IMR-90 (cell line): Measurements from ENCODE around the gene LYSMD4. TPM values are rescaled to one million over a fixed set of nuclear protein-coding genes. Genes with fewer than 3 reads are reported as not detected.

Source experiments
- ATAC-seq: fragments of 200-7000 bp; cut with Tn5 transposase; 2 replicates; pipeline ENCODE4 v1.9.1; 2020; ENCODE audit warnings: low read depth, mild to moderate bottlenecking, moderate library complexity
- BruUV-seq: library from RNA; stranded (reverse); fragments of 400-500 nt; replicated peaks from 2 replicates; lab custom pipeline; 2021; lab: Mats Ljungman, UMichigan
- CTCF ChIA-PET: fragments of 300-600 bp; formaldehyde crosslinking; extraction: SDS; loops from one replicate; lab custom pipeline; 2021; ENCODE audit warnings: antibody characterized with exemption; lab: Yijun Ruan, JAX
- POLR2A ChIA-PET: fragments of 300-600 bp; sonication (Branson Sonifier 250); formaldehyde crosslinking; loops from one replicate; lab custom pipeline; 2022; ENCODE audit warnings: antibody characterized with exemption; ENCODE audit not compliant: unreplicated experiment; lab: Charles Lee
- DNase-seq: peaks from one replicate; pipeline ENCODE4 v3.0.0; 2013
- H2AFZ ChIP-seq: replicated peaks from 2 replicates; pipeline ENCODE3; 2013; ENCODE audit warnings: low read length, mild to moderate bottlenecking; ENCODE audit not compliant: poor library complexity
- H2AK5ac ChIP-seq: 2 replicates; pipeline ENCODE4 v1.6.1; 2013; ENCODE audit warnings: low read depth, low read length, inconsistent platforms
- H2AK9ac ChIP-seq: replicated peaks from 2 replicates; pipeline ENCODE3; 2013; ENCODE audit warnings: mild to moderate bottlenecking, low read depth, low read length, moderate library complexity; ENCODE audit not compliant: poor library complexity
- H2BK120ac ChIP-seq: 2 replicates; pipeline ENCODE4 v1.6.1; 2013; ENCODE audit warnings: low read depth, low read length, inconsistent platforms
- H2BK15ac ChIP-seq: 3 replicates; pipeline ENCODE4 v1.6.1; 2013; ENCODE audit warnings: low read depth, low read length, inconsistent platforms
- H2BK20ac ChIP-seq: 2 replicates; pipeline ENCODE4 v1.6.1; 2013; ENCODE audit warnings: low read depth, mild to moderate bottlenecking, inconsistent platforms, low read length, moderate library complexity
- H2BK5ac ChIP-seq: 2 replicates; pipeline ENCODE4 v1.6.1; 2013; ENCODE audit warnings: mild to moderate bottlenecking, low read depth, low read length, inconsistent platforms; ENCODE audit not compliant: poor library complexity, severe bottlenecking
- H3K14ac ChIP-seq: replicated peaks from 2 replicates; pipeline ENCODE4 v1.6.1; 2013; ENCODE audit warnings: low read depth, low read length, inconsistent platforms
- H3K18ac ChIP-seq: 2 replicates; pipeline ENCODE4 v1.6.1; 2013; ENCODE audit warnings: low read depth, low read length, control low read depth
- H3K23ac ChIP-seq: 2 replicates; pipeline ENCODE4 v1.6.1; 2013; ENCODE audit warnings: low read depth, low read length, inconsistent platforms
- H3K27ac ChIP-seq: 2 replicates; pipeline ENCODE4 v1.5.1; 2013; ENCODE audit warnings: mild to moderate bottlenecking, control low read depth, low read length; ENCODE audit not compliant: insufficient read depth
- H3K27me3 ChIP-seq: 2 replicates; pipeline ENCODE4 v1.6.1; 2013; ENCODE audit warnings: low read length; ENCODE audit not compliant: control insufficient read depth, insufficient read depth
- H3K36me3 ChIP-seq: 2 replicates; pipeline ENCODE4 v1.6.1; 2013; ENCODE audit warnings: low read length, mixed read lengths; ENCODE audit not compliant: control insufficient read depth, insufficient read depth
- H3K4ac ChIP-seq: 2 replicates; pipeline ENCODE4 v1.6.1; 2013; ENCODE audit warnings: low read depth, low read length, inconsistent platforms
- H3K4me1 ChIP-seq: 2 replicates; pipeline ENCODE4 v1.6.1; 2013; ENCODE audit warnings: low read length, mixed read lengths; ENCODE audit not compliant: control insufficient read depth, insufficient read depth
- H3K4me2 ChIP-seq: 2 replicates; pipeline ENCODE4 v1.6.1; 2013; ENCODE audit warnings: low read depth, mild to moderate bottlenecking, control low read depth, low read length, moderate library complexity
- H3K4me3 ChIP-seq: 2 replicates; pipeline ENCODE4 v1.5.1; 2013; ENCODE audit warnings: low read depth, mild to moderate bottlenecking, control low read depth, low read length, moderate library complexity; ENCODE audit not compliant: insufficient read depth
- H3K56ac ChIP-seq: 2 replicates; pipeline ENCODE4 v1.6.1; 2013; ENCODE audit warnings: low read length, inconsistent platforms; ENCODE audit not compliant: insufficient read depth; ENCODE audit errors: extremely low read depth
- H3K79me1 ChIP-seq, 2 experiments: 2 replicates each; pipeline ENCODE4 v1.6.1; 2013; ENCODE audit warnings: low read length in 2 of 2, inconsistent platforms in 1 of 2, low read depth in 1 of 2
- H3K9ac ChIP-seq: 2 replicates; pipeline ENCODE4 v1.6.1; 2013; ENCODE audit warnings: low read depth, low read length, control low read depth
- H3K9me1 ChIP-seq: 2 replicates; pipeline ENCODE4 v1.6.1; 2013; ENCODE audit warnings: low read length, inconsistent platforms; ENCODE audit not compliant: insufficient read depth
- H3K9me3 ChIP-seq: 2 replicates; pipeline ENCODE4 v1.6.1; 2013; ENCODE audit warnings: low read length; ENCODE audit not compliant: control insufficient read depth, insufficient read depth
- H4K20me1 ChIP-seq: 2 replicates; pipeline ENCODE4 v1.6.1; 2013; ENCODE audit warnings: low read length, inconsistent platforms; ENCODE audit not compliant: insufficient read depth
- H4K5ac ChIP-seq: 2 replicates; pipeline ENCODE4 v1.6.1; 2013; ENCODE audit warnings: mild to moderate bottlenecking, low read depth, low read length, control low read depth
- H4K8ac ChIP-seq, 2 experiments: 2 replicates each; pipeline ENCODE4 v1.6.1; 2013; ENCODE audit warnings: low read depth in 2 of 2, low read length in 2 of 2, control low read depth in 1 of 2, inconsistent platforms in 1 of 2
- H4K91ac ChIP-seq: 2 replicates; pipeline ENCODE4 v1.6.1; 2013; ENCODE audit warnings: low read depth, low read length, inconsistent platforms; ENCODE audit not compliant: insufficient read depth
- BHLHE40 ChIP-seq: fragments of 150-350 bp; IDR thresholded peaks from 2 replicates; pipeline ENCODE4 v1.6.1; 2016; ENCODE audit warnings: mild to moderate bottlenecking, low read depth, low read length
- CEBPB ChIP-seq: IDR thresholded peaks from 2 replicates; pipeline ENCODE4 v1.6.1; 2012; ENCODE audit warnings: low read depth, low read length, improper control_type of control experiment
- CHD1 ChIP-seq: IDR thresholded peaks from 2 replicates; pipeline ENCODE4 v1.6.1; 2012; ENCODE audit warnings: low read depth, low read length, improper control_type of control experiment
- FOS ChIP-seq: fragments of 150-350 bp; IDR thresholded peaks from 2 replicates; pipeline ENCODE4 v1.6.1; 2016; ENCODE audit warnings: low read depth, low read length
- MAFK ChIP-seq: IDR thresholded peaks from 2 replicates; pipeline ENCODE4 v1.6.1; 2012; ENCODE audit warnings: low read depth, low read length, improper control_type of control experiment
- MAZ ChIP-seq: IDR thresholded peaks from 2 replicates; pipeline ENCODE4 v1.6.1; 2012; ENCODE audit warnings: low read depth, mild to moderate bottlenecking, low read length, improper control_type of control experiment, moderate library complexity, borderline replicate concordance
- MXI1 ChIP-seq: IDR thresholded peaks from 2 replicates; pipeline ENCODE4 v1.6.1; 2012; ENCODE audit warnings: low read depth, mild to moderate bottlenecking, low read length, moderate library complexity, borderline replicate concordance
- RAD21 ChIP-seq: IDR thresholded peaks from 2 replicates; pipeline ENCODE4 v1.6.1; 2012; ENCODE audit warnings: low read length, improper control_type of control experiment
- RCOR1 ChIP-seq: IDR thresholded peaks from 2 replicates; pipeline ENCODE4 v1.6.1; 2012; ENCODE audit warnings: mild to moderate bottlenecking, low read length, improper control_type of control experiment; ENCODE audit not compliant: insufficient replicate concordance
- RFX5 ChIP-seq: IDR thresholded peaks from 2 replicates; pipeline ENCODE4 v1.8.0; 2012; ENCODE audit warnings: low read depth, mild to moderate bottlenecking, low read length, moderate library complexity
- SMC3 ChIP-seq: fragments of 150-350 bp; IDR thresholded peaks from 2 replicates; pipeline ENCODE4 v1.6.1; 2016; ENCODE audit warnings: low read depth, mild to moderate bottlenecking, antibody characterized with exemption, low read length, moderate library complexity
- WGBS, 2 experiments: methylation state at CpG; one replicate each; pipeline versions ENCODE4 v1.1.5 to v1.1.7; 2013; ENCODE audit warnings: missing lambda C conversion rate in 2 of 2; ENCODE audit not compliant: insufficient read length in 1 of 2; ENCODE audit errors: extremely low coverage in 2 of 2; 5-methylcytosine and 5-hydroxymethylcytosine counted together
- dilution Hi-C: fragments of 300-500 bp; cut with HindIII; formaldehyde crosslinking; loops from one replicate; pipeline ENCODE4 v1.14.3; 2018; ENCODE audit warnings: low sequenced_read_pairs; ENCODE audit not compliant: unreplicated experiment
- in situ Hi-C: fragments of 300-500 bp; cut with MboI; formaldehyde crosslinking; loops from 3 replicates; pipeline ENCODE4 v1.14.3; 2019; ENCODE audit warnings: low sequenced_read_pairs, inconsistent platforms, mixed read lengths
- intact Hi-C: fragments of 100-400 bp; cut with micrococcal nuclease; formaldehyde crosslinking; loops from 2 replicates; pipeline ENCODE4 v1.10.0; 2022
- polyA plus RNA-seq, 3 experiments: library from polyadenylated mRNA; depleted of rRNA; stranded (reverse); fragments of >200 nt; gene quantifications; 2 replicates each; pipeline ENCODE4 v1.2.3, GENCODE V29; 2012; ENCODE audit warnings: low replicate concordance in 1 of 3
- total RNA-seq: library from RNA; depleted of rRNA; stranded (reverse); fragments of >200 nt; gene quantifications from 2 replicates; pipeline ENCODE4 v1.2.3, GENCODE V29; 2012
- TF ChIP-seq, protein P1 (sequence below): fragments of 150-350 bp; IDR thresholded peaks from 2 replicates; pipeline ENCODE4 v1.6.1; 2016; ENCODE audit warnings: low read depth, mild to moderate bottlenecking, low read length, moderate library complexity, borderline replicate concordance
- TF ChIP-seq, protein P2 (sequence below): fragments of 150-350 bp; IDR thresholded peaks from 2 replicates; pipeline ENCODE4 v1.6.1; 2017; ENCODE audit warnings: mild to moderate bottlenecking, antibody characterized with exemption, low read length, low read depth

Gene LYSMD4
- total and polyA plus RNA-seq, 2 of the 4 experiments (the other 2 are of a cell fraction) = 4.5 to 5.0 TPM

GRCh38 chr15:99732751-99733267 lies 428 bp downstream of the LYSMD4 start (continued):
- TF ChIP-seq, protein P1, sequence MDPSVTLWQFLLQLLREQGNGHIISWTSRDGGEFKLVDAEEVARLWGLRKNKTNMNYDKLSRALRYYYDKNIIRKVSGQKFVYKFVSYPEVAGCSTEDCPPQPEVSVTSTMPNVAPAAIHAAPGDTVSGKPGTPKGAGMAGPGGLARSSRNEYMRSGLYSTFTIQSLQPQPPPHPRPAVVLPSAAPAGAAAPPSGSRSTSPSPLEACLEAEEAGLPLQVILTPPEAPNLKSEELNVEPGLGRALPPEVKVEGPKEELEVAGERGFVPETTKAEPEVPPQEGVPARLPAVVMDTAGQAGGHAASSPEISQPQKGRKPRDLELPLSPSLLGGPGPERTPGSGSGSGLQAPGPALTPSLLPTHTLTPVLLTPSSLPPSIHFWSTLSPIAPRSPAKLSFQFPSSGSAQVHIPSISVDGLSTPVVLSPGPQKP = no peak

- Histone ChIP-seq H2AFZ (peak overlapping the region; percentile 95), H2BK120ac (no peak overlapping the region), H4K91ac (no peak overlapping the region), H3K4me3 (peak overlapping the region; percentile 90), H3K27me3 (no peaks in the 10 kb centered on the region), H4K8ac (no peak overlapping the region), H3K9me1 (no peaks in the 10 kb centered on the region), H3K9ac (peak overlapping the region; percentile 59), H3K14ac (peak overlapping the region; percentile 61), H3K18ac (no peak overlapping the region), H2BK5ac (no peak overlapping the region), H3K36me3 (peaks cover 7% of the 10 kb centered on the region; the same call in 1 of the 2 replicates), H3K4me1 (peaks cover 4% of the 10 kb centered on the region), H2BK15ac (no peak overlapping the region), H2BK20ac (no peak overlapping the region), H2AK5ac (no peak overlapping the region), H4K5ac (no peak overlapping the region), H4K20me1 (no peaks in the 10 kb centered on the region), H3K4me2 (peak overlapping the region; percentile 90), H3K56ac (no peak overlapping the region), H3K27ac (no peak overlapping the region), H3K9me3 (no peaks in the 10 kb centered on the region), H2AK9ac (peak overlapping the region; percentile 73), H3K4ac (no peak overlapping the region), H3K23ac (peak overlapping the region; percentile 93), H3K79me1 (peaks cover 0 to 14% of the 10 kb centered on the region in 2 experiments; a peak in 2 of 4 replicates)
- ChIA-PET CTCF (interaction anchor here (0.7 to 1.2 kb wide), 2 partner anchors 24 to 673 kb away, joined by 3 to 5 read pairs; no protein-coding TSS in a partner anchor), POLR2A (interaction anchor here (0.6 kb wide), 1 partner anchor 390 kb away, joined by 3 read pairs; no protein-coding TSS in a partner anchor)
- no TSS peak for BruUV-seq
- 7% methylated on average over 2 of the region's 18 CpGs; no CpG with 5 or more reads in 1 of the 2 experiments for WGBS, 2 experiments
- intact Hi-C loops = loop anchor here (5.0 kb wide), 1 partner anchor 630 kb away; no protein-coding TSS in a partner anchor
- in situ Hi-C loops = loop anchor here (25.0 kb wide), 1 partner anchor 620 kb away; the partner anchor contains the start of gene SYNM
- no peak for ATAC-seq
- peak; percentile 20 for DNase-seq
- dilution Hi-C loops = no loop called here
- TF ChIP-seq CEBPB (no peak), BHLHE40 (no peak), RFX5 (no peak), RCOR1 (no peak), MXI1 (no peak), RAD21 (no peak), MAZ (no peak), FOS (no peak), CHD1 (no peak), MAFK (no peak), SMC3 (no peak)
- TF ChIP-seq, protein P2, sequence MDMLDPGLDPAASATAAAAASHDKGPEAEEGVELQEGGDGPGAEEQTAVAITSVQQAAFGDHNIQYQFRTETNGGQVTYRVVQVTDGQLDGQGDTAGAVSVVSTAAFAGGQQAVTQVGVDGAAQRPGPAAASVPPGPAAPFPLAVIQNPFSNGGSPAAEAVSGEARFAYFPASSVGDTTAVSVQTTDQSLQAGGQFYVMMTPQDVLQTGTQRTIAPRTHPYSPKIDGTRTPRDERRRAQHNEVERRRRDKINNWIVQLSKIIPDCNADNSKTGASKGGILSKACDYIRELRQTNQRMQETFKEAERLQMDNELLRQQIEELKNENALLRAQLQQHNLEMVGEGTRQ = no peak
These were observed 1.0 kb downstream of the LYSMD4 start for GRCh38 chr15:99732124-99732750.
